CD8-positive, alpha-beta memory T cell (primary cell): Measurements from ENCODE around the gene SCN2A. TPM values are rescaled to one million over a fixed set of nuclear protein-coding genes. Genes with fewer than 3 reads are reported as not detected.

Experiments
- polyA plus RNA-seq: library from polyadenylated mRNA; unstranded; fragments of 300-500 nt; fragmentation: Illumina TruSeq; gene quantifications from one replicate; pipeline ENCODE4 v1.2.3, GENCODE V29; 2021
- total RNA-seq, 2 experiments: library from RNA; stranded (reverse); gene quantifications; one replicate each; pipeline ENCODE4 v1.2.3, GENCODE V29; 2021

Gene SCN2A
- total and polyA plus RNA-seq, 3 experiments from 2014 or later, result not detected

Other genes with a start within 250 kb of the SCN2A start
- not detected for gene SCN3A, start 35.4 kb upstream of the SCN2A start, total RNA-seq
- not detected for gene SCN3A, start 35.4 kb upstream of the SCN2A start, polyA plus RNA-seq
- gene CSRNP3, start 230.3 kb downstream of the SCN2A start, total RNA-seq, result not detected
- gene CSRNP3, start 230.3 kb downstream of the SCN2A start, polyA plus RNA-seq, result not detected